Small intestine (tissue), 16 donors: ENCODE measurements around the gene NEK8. TPM values are rescaled to one million over a fixed set of nuclear protein-coding genes. Genes with fewer than 3 reads are reported as not detected.

ENCODE experiments used
- DNase-seq, 2 donors: peaks; one replicate each; pipeline versions ENCODE4 v3.0.0 to v3.0.0-alpha.2; 2013
- FAIRE-seq: peaks from 2 replicates; lab custom pipeline; 2012; peaks lifted over from hg19 to GRCh38; lab: Jason Lieb, UNC
- H3K27ac ChIP-seq, 3 donors: one replicate each; pipeline ENCODE4 v1.5.1; 2013; ENCODE audit warnings: low read length in 2 of 3, mild to moderate bottlenecking in 2 of 3, control low read depth in 1 of 3, inconsistent platforms in 1 of 3, low read depth in 1 of 3, moderate library complexity in 1 of 3
- H3K27me3 ChIP-seq, 3 donors: one replicate each; pipeline ENCODE4 v1.6.1; 2013; ENCODE audit warnings: low read length in 3 of 3, inconsistent platforms in 1 of 3; ENCODE audit not compliant: control insufficient read depth in 3 of 3, insufficient read depth in 3 of 3
- H3K36me3 ChIP-seq, 3 donors: one replicate each; pipeline ENCODE4 v1.6.1; 2013; ENCODE audit warnings: low read length in 3 of 3, inconsistent platforms in 1 of 3, low read depth in 1 of 3, mild to moderate bottlenecking in 1 of 3, moderate library complexity in 1 of 3; ENCODE audit not compliant: control insufficient read depth in 3 of 3, insufficient read depth in 2 of 3
- H3K4me1 ChIP-seq, 3 donors: one replicate each; pipeline ENCODE4 v1.6.1; 2013; ENCODE audit warnings: low read length in 2 of 3, inconsistent platforms in 1 of 3, low read depth in 1 of 3, mild to moderate bottlenecking in 1 of 3, moderate library complexity in 1 of 3; ENCODE audit not compliant: control insufficient read depth in 3 of 3, insufficient read depth in 2 of 3
- H3K4me3 ChIP-seq, 3 donors: one replicate each; pipeline ENCODE4 v1.5.1; 2013; ENCODE audit warnings: low read length in 3 of 3, control low read depth in 1 of 3, inconsistent platforms in 1 of 3, low read depth in 1 of 3, mild to moderate bottlenecking in 1 of 3, moderate library complexity in 1 of 3
- H3K9me3 ChIP-seq, 2 donors: one replicate each; pipeline ENCODE4 v1.6.1; 2013; ENCODE audit warnings: low read depth in 1 of 2, low read length in 1 of 2; ENCODE audit not compliant: control insufficient read depth in 2 of 2, insufficient read depth in 1 of 2
- WGBS, 3 donors: extraction: QIAGEN DNeasy Blood & Tissue Kit; methylation state at CpG; one replicate each; pipeline ENCODE4 v1.1.7; 2013; 5-methylcytosine and 5-hydroxymethylcytosine counted together
- long read RNA-seq, 10 donors: transcript quantifications; one replicate each; lab custom pipeline, GENCODE V29; 2026
- polyA plus RNA-seq, 4 donors: library from polyadenylated mRNA; stranded (reverse) in 3 of 4; unstranded in 1 of 4; fragments of 200-250 nt in 3 of 4; fragments of 120-200 nt in 1 of 4; gene quantifications; one replicate each; pipeline versions ENCODE4 v1.2.1 to v1.2.3, GENCODE V29; 2013
- donor health status: healthy with polysubstance abuse.
- donor health status: control.
- donor health status: control.
- donor health status: Bipolar disorder and iron deficiency.
- donor health status: healthy.

NEK8 gene
- 1 to 10 TPM; 3.5 to 5.7 (median 3.6) TPM for polyA plus RNA-seq
- long read RNA-seq, donor 1, result 0 reads
- long read RNA-seq, donor 2, result 0 reads
- long read RNA-seq, donor 3, partial matches to known transcripts, result 0 of 10 reads
- long read RNA-seq, donor 3, other reads (novel, unspliced or antisense), result 9 of 10 reads
- long read RNA-seq, donor 4, result 0 reads
- long read RNA-seq, donor 5, result 0 reads
- long read RNA-seq, donor 6, result 0 reads
- long read RNA-seq, donor 7, partial matches to known transcripts, result 0 of 2 reads
- long read RNA-seq, donor 7, other reads (novel, unspliced or antisense), result 0 of 2 reads
- long read RNA-seq, donor 8, result 0 reads
- long read RNA-seq, donor 9, result 0 reads
- long read RNA-seq, donor 10, result 0 reads

GRCh38 chr17:28728364-28729200, at the start of gene NEK8:
NEK8 (plus strand) TSS chr17:28728788; CDS start chr17:28728814, 26 bp downstream.
- peak within 1 kb of the TSS; percentile 85 to 99 (median 99) for H3K27ac ChIP-seq
- FAIRE-seq (no peak), DNase-seq (peak; percentile 98)
- peaks cover 1 to 14% (median 2%) of the 10 kb centered on the region in 3 donors for H3K36me3 ChIP-seq
- WGBS, 3 donors, result 0% methylated on average over 56 to 64 of the region's 64 CpGs
- peaks cover 0 to 16% (median 0%) of the 10 kb centered on the region in 3 donors for H3K4me1 ChIP-seq
- no peaks in the 10 kb centered on the region for H3K27me3 ChIP-seq
- peak within 1 kb of the TSS; percentile 41 to 65 (median 60) for H3K4me3 ChIP-seq
- no peaks in the 10 kb centered on the region for H3K9me3 ChIP-seq

- 90 to 94% (median 90%) methylated on average over 11 of the region's 11 CpGs for WGBS, 3 donors
- Histone ChIP-seq H3K4me1 (no peaks in the 10 kb centered on the region), H3K4me3 (no peak overlapping the region), H3K27ac (no peak overlapping the region), H3K36me3 (peaks cover 53 to 95% (median 55%) of the 10 kb centered on the region in 3 donors), H3K9me3 (no peaks in the 10 kb centered on the region), H3K27me3 (no peaks in the 10 kb centered on the region)
- no peak for FAIRE-seq
- DNase-seq, result no peak
Measured at GRCh38 chr17:28682655-28683054, 45.9 kb upstream of the NEK8 start.

GRCh38 chr17:28684963-28685362, 43.6 kb upstream of the NEK8 start:
- WGBS, 3 donors, result 40 to 46% (median 45%) methylated on average over 3 of the region's 3 CpGs
- H3K9me3 ChIP-seq, result no peaks in the 10 kb centered on the region
- H3K4me1 ChIP-seq, result no peaks in the 10 kb centered on the region
- no peaks in the 10 kb centered on the region for H3K27me3 ChIP-seq
- peaks cover 49 to 89% (median 61%) of the 10 kb centered on the region in 3 donors for H3K36me3 ChIP-seq
- no peak overlapping the region for H3K4me3 ChIP-seq
- no peak overlapping the region for H3K27ac ChIP-seq
- no peak for FAIRE-seq
- peak; percentile 62 to 82 for DNase-seq

- Histone ChIP-seq H3K27me3 (no peaks in the 10 kb centered on the region), H3K4me3 (no peak overlapping the region), H3K36me3 (peaks cover 53 to 89% (median 63%) of the 10 kb centered on the region in 3 donors), H3K9me3 (no peaks in the 10 kb centered on the region), H3K27ac (no peak overlapping the region), H3K4me1 (no peaks in the 10 kb centered on the region)
- DNase-seq, result no peak
- no peak for FAIRE-seq
- WGBS, 3 donors, result 83 to 94% (median 91%) methylated on average over 5 of the region's 5 CpGs
Measured at GRCh38 chr17:28685366-28685765, 43.2 kb upstream of the NEK8 start.

- Histone ChIP-seq H3K4me1 (no peaks in the 10 kb centered on the region), H3K9me3 (no peaks in the 10 kb centered on the region), H3K27me3 (no peaks in the 10 kb centered on the region), H3K4me3 (no peak overlapping the region), H3K36me3 (peaks cover 48 to 89% (median 65%) of the 10 kb centered on the region in 3 donors), H3K27ac (no peak overlapping the region)
- FAIRE-seq (no peak), DNase-seq (no peak)
- 90 to 93% (median 92%) methylated on average over 4 of the region's 4 CpGs for WGBS, 3 donors
Measured at GRCh38 chr17:28686296-28686695, 42.3 kb upstream of the NEK8 start.

GRCh38 chr17:28688481-28688880, 40.1 kb upstream of the NEK8 start:
- H3K36me3 ChIP-seq, result peaks cover 31 to 89% (median 48%) of the 10 kb centered on the region in 3 donors
- no peak overlapping the region for H3K4me3 ChIP-seq
- no peak overlapping the region for H3K27ac ChIP-seq
- no peak for FAIRE-seq
- WGBS, 3 donors, result 57 to 85% (median 74%) methylated on average over 4 of the region's 4 CpGs
- no peaks in the 10 kb centered on the region for H3K27me3 ChIP-seq
- H3K9me3 ChIP-seq, result no peaks in the 10 kb centered on the region
- H3K4me1 ChIP-seq, result no peaks in the 10 kb centered on the region
- peak; percentile 34 to 55 for DNase-seq

GRCh38 chr17:28689011-28689410, 39.6 kb upstream of the NEK8 start:
- Histone ChIP-seq H3K27ac (no peak overlapping the region), H3K27me3 (no peaks in the 10 kb centered on the region), H3K4me1 (no peaks in the 10 kb centered on the region), H3K36me3 (peaks cover 31 to 89% (median 48%) of the 10 kb centered on the region in 3 donors), H3K4me3 (no peak overlapping the region), H3K9me3 (no peaks in the 10 kb centered on the region)
- no peak for DNase-seq
- no peak for FAIRE-seq
- 98 to 100% (median 99%) methylated on average over 3 of the region's 3 CpGs for WGBS, 3 donors

GRCh38 chr17:28693869-28694268, 34.7 kb upstream of the NEK8 start:
- no peaks in the 10 kb centered on the region for H3K27me3 ChIP-seq
- WGBS, 3 donors, result 94 to 100% (median 95%) methylated on average over 1 of the region's 1 CpG
- H3K4me1 ChIP-seq, result peaks cover 0 to 23% (median 2%) of the 10 kb centered on the region in 3 donors
- FAIRE-seq (no peak), DNase-seq (no peak)
- no peak overlapping the region for H3K27ac ChIP-seq
- H3K9me3 ChIP-seq, result no peaks in the 10 kb centered on the region
- H3K36me3 ChIP-seq, result peaks cover 34 to 92% (median 36%) of the 10 kb centered on the region in 3 donors
- H3K4me3 ChIP-seq, result no peak overlapping the region
